Left ventricle myocardium inferior (tissue), 1 donor: ENCODE measurements around the gene PXYLP1. TPM values are rescaled to one million over a fixed set of nuclear protein-coding genes. Genes with fewer than 3 reads are reported as not detected.

Experiments used
- DNase-seq: peaks from one replicate; pipeline ENCODE4 v3.0.0-alpha.2; 2020
- H3K27ac ChIP-seq: fragments of 200-600 bp; replicated peaks from 2 replicates; pipeline ENCODE4 v1.8.0; 2021
- H3K27me3 ChIP-seq: fragments of 200-600 bp; 2 replicates; pipeline ENCODE4 v1.8.0; 2021; ENCODE audit warnings: low read depth
- H3K36me3 ChIP-seq: fragments of 200-600 bp; 2 replicates; pipeline ENCODE4 v1.8.0; 2021
- H3K4me1 ChIP-seq: fragments of 200-600 bp; 2 replicates; pipeline ENCODE4 v1.8.0; 2021
- H3K4me3 ChIP-seq: fragments of 200-600 bp; 2 replicates; pipeline ENCODE4 v1.8.0; 2021; ENCODE audit warnings: mild to moderate bottlenecking, moderate library complexity
- H3K9me3 ChIP-seq: fragments of 200-600 bp; replicated peaks from 2 replicates; pipeline ENCODE4 v1.8.0; 2021
- intact Hi-C: fragments of 100-400 bp; cut with micrococcal nuclease; formaldehyde crosslinking; loops from one replicate; pipeline ENCODE4 v1.11.0; 2022
- total RNA-seq: library from RNA; stranded (reverse); fragmentation: NEBNext Ultra II Directional; extraction: Animal tissue kit (Norgen Biotek cat#: 25700); gene quantifications from one replicate; pipeline ENCODE4 v1.2.1, GENCODE V29; 2021
- TF ChIP-seq, protein P1 (sequence below): fragments of 200-600 bp; IDR thresholded peaks from 2 replicates; pipeline ENCODE4 v1.8.0; 2021; ENCODE audit warnings: antibody characterized with exemption, mild to moderate bottlenecking, borderline replicate concordance
- donor health status: DM: no; HTN: yes; CAD: no; lungs with severe emphysema.

Gene PXYLP1
- total RNA-seq, 1 donor from 2014 or later = 25.6 TPM

DNA sequence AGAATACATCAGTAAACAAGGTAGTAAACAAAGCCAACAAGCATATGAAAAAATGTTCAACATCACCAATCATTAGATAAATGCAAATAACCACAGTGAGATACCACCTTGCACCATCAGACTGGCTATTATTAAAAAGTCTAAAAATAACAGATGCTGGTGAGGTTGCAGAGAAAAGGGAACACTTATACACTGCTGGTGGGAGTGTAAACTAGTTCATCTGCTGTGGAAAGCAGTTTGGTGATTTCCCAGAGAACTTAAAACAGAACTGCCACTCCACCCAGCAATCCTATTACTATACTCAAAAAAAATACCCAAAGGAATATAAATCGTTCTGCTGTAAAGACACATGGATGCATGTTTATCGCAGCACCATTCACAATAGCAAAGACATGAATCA is 106.4 kb downstream of the PXYLP1 start:
- Histone ChIP-seq H3K36me3 (no peaks in the 10 kb centered on the region), H3K9me3 (no peaks in the 10 kb centered on the region), H3K27ac (no peak overlapping the region), H3K4me3 (no peak overlapping the region), H3K4me1 (peaks cover 4% of the 10 kb centered on the region), H3K27me3 (no peaks in the 10 kb centered on the region)
- intact Hi-C loops = no loop called here
- TF ChIP-seq, protein P1, sequence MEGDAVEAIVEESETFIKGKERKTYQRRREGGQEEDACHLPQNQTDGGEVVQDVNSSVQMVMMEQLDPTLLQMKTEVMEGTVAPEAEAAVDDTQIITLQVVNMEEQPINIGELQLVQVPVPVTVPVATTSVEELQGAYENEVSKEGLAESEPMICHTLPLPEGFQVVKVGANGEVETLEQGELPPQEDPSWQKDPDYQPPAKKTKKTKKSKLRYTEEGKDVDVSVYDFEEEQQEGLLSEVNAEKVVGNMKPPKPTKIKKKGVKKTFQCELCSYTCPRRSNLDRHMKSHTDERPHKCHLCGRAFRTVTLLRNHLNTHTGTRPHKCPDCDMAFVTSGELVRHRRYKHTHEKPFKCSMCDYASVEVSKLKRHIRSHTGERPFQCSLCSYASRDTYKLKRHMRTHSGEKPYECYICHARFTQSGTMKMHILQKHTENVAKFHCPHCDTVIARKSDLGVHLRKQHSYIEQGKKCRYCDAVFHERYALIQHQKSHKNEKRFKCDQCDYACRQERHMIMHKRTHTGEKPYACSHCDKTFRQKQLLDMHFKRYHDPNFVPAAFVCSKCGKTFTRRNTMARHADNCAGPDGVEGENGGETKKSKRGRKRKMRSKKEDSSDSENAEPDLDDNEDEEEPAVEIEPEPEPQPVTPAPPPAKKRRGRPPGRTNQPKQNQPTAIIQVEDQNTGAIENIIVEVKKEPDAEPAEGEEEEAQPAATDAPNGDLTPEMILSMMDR = no peak
- no peak for DNase-seq

DNA sequence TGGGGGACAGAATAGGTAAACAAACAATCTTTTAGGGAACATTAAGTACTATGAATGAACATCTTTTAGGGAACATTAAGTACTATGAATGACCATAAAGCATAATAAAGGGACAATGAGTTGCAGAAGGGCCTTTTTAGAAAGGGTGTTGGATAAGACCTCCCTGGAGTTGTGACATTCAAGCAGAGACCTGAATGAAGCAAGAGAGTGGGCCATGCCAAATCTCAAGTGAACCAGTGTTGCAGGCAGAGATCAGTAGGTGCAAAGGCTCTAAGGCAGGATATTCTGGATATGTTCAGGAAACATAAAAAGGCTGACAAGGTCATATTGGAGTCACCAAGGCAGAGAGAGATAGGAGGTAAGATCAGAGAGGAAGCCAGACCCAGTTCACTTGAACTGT is 107.3 kb downstream of the PXYLP1 start:
- Histone ChIP-seq H3K9me3 (no peaks in the 10 kb centered on the region), H3K4me1 (no peaks in the 10 kb centered on the region), H3K4me3 (no peak overlapping the region), H3K36me3 (no peaks in the 10 kb centered on the region), H3K27ac (no peak overlapping the region), H3K27me3 (no peaks in the 10 kb centered on the region)
- no peak for DNase-seq
- intact Hi-C loops = no loop called here
- TF ChIP-seq, protein P1 = no peak

DNA sequence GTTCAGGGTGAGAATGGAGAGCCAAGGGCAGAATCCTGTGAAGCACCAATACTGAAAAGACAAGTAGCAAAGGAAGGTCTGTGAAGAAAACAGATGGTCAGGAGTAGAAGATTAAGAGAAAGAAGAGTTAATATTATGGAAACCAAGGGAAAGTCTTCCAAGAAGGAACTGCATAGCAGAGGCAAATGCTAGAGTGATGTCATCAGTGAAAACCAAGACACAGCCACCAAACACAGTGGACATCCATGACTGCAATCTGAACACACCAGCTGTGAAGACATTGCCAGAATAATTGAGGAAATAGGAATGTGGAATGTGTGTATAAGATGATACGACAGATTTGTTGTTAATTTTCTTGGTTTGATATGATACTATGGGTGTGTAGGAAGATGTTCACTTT is 109.9 kb downstream of the PXYLP1 start:
- Histone ChIP-seq H3K4me1 (no peaks in the 10 kb centered on the region), H3K36me3 (no peaks in the 10 kb centered on the region), H3K27me3 (no peaks in the 10 kb centered on the region), H3K27ac (no peak overlapping the region), H3K9me3 (no peaks in the 10 kb centered on the region), H3K4me3 (no peak overlapping the region)
- intact Hi-C loops = no loop called here
- DNase-seq = no peak
- TF ChIP-seq, protein P1 = no peak

DNA sequence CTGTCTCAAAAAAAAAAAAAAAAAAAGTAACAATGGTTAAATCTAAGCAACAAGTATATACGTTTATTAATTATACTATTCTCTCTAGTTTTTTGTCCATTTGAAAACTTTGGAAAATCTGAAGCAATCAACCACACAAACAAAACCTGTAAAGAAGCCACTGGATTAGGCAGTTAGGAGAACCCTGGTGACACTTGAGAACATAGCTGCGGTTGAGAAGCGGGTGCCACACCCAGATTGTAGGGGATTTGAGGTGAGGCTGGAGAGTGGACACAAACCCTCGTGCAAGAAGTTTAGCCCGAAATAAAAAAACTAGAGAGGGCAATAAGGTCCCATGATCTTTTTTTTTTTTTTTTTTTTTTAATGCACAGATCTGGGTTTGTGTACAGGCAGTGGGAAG is 110.8 kb downstream of the PXYLP1 start:
- Histone ChIP-seq H3K36me3 (no peaks in the 10 kb centered on the region), H3K4me1 (no peaks in the 10 kb centered on the region), H3K4me3 (no peak overlapping the region), H3K27me3 (no peaks in the 10 kb centered on the region), H3K27ac (no peak overlapping the region), H3K9me3 (no peaks in the 10 kb centered on the region)
- intact Hi-C loops = no loop called here
- TF ChIP-seq, protein P1 = no peak
- DNase-seq = no peak

DNA sequence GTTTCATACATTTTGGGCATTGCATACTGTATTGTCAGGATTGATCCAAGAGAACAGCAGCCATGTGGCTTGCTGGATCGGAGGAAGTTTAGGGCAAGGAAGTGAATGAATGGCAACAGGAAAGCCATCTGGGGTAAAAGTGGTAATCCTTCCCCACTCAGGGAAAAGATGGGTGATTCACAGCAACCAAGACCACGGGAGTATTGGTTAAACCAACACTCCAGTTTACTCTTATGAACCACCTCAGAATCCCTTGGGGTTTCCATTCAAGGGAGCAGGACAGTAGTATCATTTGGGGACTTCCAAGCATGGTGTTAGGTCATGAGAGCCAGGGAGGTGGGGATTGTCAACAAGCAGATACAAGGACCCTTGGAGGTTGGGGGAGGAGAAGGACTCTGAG is 111.5 kb downstream of the PXYLP1 start:
- no peaks in the 10 kb centered on the region for H3K9me3 ChIP-seq
- no peak overlapping the region for H3K4me3 ChIP-seq
- TF ChIP-seq, protein P1 = no peak
- intact Hi-C loops = no loop called here
- H3K4me1 ChIP-seq = no peaks in the 10 kb centered on the region
- no peaks in the 10 kb centered on the region for H3K36me3 ChIP-seq
- no peak for DNase-seq
- no peak overlapping the region for H3K27ac ChIP-seq
- no peaks in the 10 kb centered on the region for H3K27me3 ChIP-seq

DNA sequence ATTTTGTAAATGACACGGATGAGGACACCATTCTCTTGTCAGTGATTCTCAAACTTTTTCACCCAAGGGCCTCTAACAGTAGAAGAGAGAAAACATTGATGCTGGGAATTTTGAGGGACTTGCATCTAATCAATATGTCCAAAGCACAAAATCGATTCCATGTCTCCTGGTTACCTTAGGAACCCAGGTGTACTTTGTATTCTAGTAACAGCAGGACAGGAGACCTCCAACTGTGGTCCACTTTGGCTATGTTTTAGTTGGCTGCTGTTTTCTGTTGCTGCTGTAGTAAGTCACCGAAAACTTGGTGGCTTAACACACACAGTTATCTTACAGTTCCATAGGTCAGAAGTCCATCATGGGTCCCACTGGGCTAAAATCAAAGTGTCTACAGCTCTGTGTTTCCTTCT is 112.2 kb downstream of the PXYLP1 start:
- TF ChIP-seq, protein P1 = no peak
- no peaks in the 10 kb centered on the region for H3K4me1 ChIP-seq
- H3K27me3 ChIP-seq = no peaks in the 10 kb centered on the region
- no peak overlapping the region for H3K27ac ChIP-seq
- no peak for DNase-seq
- no peaks in the 10 kb centered on the region for H3K36me3 ChIP-seq
- H3K9me3 ChIP-seq = no peaks in the 10 kb centered on the region
- H3K4me3 ChIP-seq = no peak overlapping the region
- intact Hi-C loops = no loop called here
